Endothelial cell of umbilical vein (primary cell): ENCODE measurements around the gene HAND1. TPM values are rescaled to one million over a fixed set of nuclear protein-coding genes. Genes with fewer than 3 reads are reported as not detected.
A peak's percentile ranks its signal among the peaks of the same experiment; 100 is the strongest.

Experiments
- BruUV-seq: library from RNA; stranded (reverse); fragments of 400-500 nt; replicated peaks from 2 replicates; lab custom pipeline; 2021; lab: Mats Ljungman, UMichigan
- CTCF ChIA-PET: fragments of 300-600, 350-600 bp; sonication (Branson Sonifier 250); formaldehyde crosslinking; loops from one replicate; lab custom pipeline; 2021; ENCODE audit warnings: antibody characterized with exemption, inconsistent platforms; lab: Charles Lee
- POLR2A ChIA-PET: fragments of 300-600, 350-600 bp; sonication (Branson Sonifier 250); formaldehyde crosslinking; loops from one replicate; lab custom pipeline; 2021; ENCODE audit warnings: antibody characterized with exemption, inconsistent platforms; lab: Charles Lee
- DNase-seq: peaks from one replicate; pipeline ENCODE4 v3.0.0-alpha.2; 2011; ENCODE audit warnings: low read depth, low spot score
- FAIRE-seq: peaks from 2 replicates; lab custom pipeline; 2011; peaks lifted over from hg19 to GRCh38; lab: Jason Lieb, UNC
- H2AFZ ChIP-seq: 2 replicates; pipeline ENCODE4 v1.6.0; 2012; ENCODE audit warnings: low read depth, low read length, control low read depth, inconsistent platforms
- H3K27ac ChIP-seq: 2 replicates; pipeline ENCODE4 v1.5.1; 2011; ENCODE audit warnings: low read depth, mild to moderate bottlenecking, control low read depth, low read length, moderate library complexity; ENCODE audit not compliant: insufficient read depth
- H3K27me3 ChIP-seq, 2 experiments: 2 replicates each; pipeline versions ENCODE4 v1.6.0 to v1.6.1; 2011; ENCODE audit warnings: low read length in 2 of 2, mixed read lengths in 1 of 2; ENCODE audit not compliant: control insufficient read depth in 2 of 2, insufficient read depth in 2 of 2
- H3K36me3 ChIP-seq, 2 experiments: 2 replicates in 1 of 2; 3 replicates in 1 of 2; pipeline ENCODE4 v1.5.1; 2011; ENCODE audit warnings: low read length in 2 of 2, mild to moderate bottlenecking in 1 of 2, moderate library complexity in 1 of 2; ENCODE audit not compliant: control insufficient read depth in 2 of 2, insufficient read depth in 2 of 2; ENCODE audit errors: extremely low read depth in 1 of 2
- H3K4me1 ChIP-seq: 3 replicates; pipeline ENCODE4 v1.5.1; 2011; ENCODE audit warnings: mild to moderate bottlenecking, low read length; ENCODE audit not compliant: control insufficient read depth, insufficient read depth; ENCODE audit errors: extremely low read depth
- H3K4me2 ChIP-seq: 2 replicates; pipeline ENCODE4 v1.6.1; 2011; ENCODE audit warnings: low read length, control low read depth, mixed read lengths; ENCODE audit not compliant: insufficient read depth
- H3K4me3 ChIP-seq, 3 experiments: fragments of 200-600 bp in 1 of 3; sonication (generic), shearing (Covaris generic) in 1 of 3; replicated peaks in 1 of 3; 2 replicates each; pipeline ENCODE4 v1.5.1; 2011 to 2016; ENCODE audit warnings: control low read depth in 3 of 3, low read length in 3 of 3, mild to moderate bottlenecking in 2 of 3, inconsistent platforms in 1 of 3, low read depth in 1 of 3, moderate library complexity in 1 of 3; ENCODE audit not compliant: insufficient read depth in 1 of 3
- H3K79me2 ChIP-seq: 2 replicates; pipeline ENCODE4 v1.6.0; 2012; ENCODE audit warnings: low read length, inconsistent platforms; ENCODE audit not compliant: control insufficient read depth, insufficient read depth
- H3K9ac ChIP-seq: replicated peaks from 2 replicates; pipeline ENCODE3; 2011; ENCODE audit warnings: low read length, control low read depth; ENCODE audit not compliant: insufficient read depth; ENCODE audit errors: extremely low read depth
- H3K9me1 ChIP-seq: replicated peaks from 3 replicates; pipeline ENCODE4 v1.6.0; 2011; ENCODE audit warnings: mild to moderate bottlenecking, low read length; ENCODE audit not compliant: control insufficient read depth, insufficient read depth; ENCODE audit errors: extremely low read depth
- H3K9me3 ChIP-seq: replicated peaks from 2 replicates; pipeline ENCODE4 v1.5.1; 2012; ENCODE audit warnings: low read length, inconsistent platforms; ENCODE audit not compliant: control insufficient read depth, insufficient read depth
- H4K20me1 ChIP-seq: replicated peaks from 2 replicates; pipeline ENCODE3; 2011; ENCODE audit warnings: mild to moderate bottlenecking, low read length; ENCODE audit not compliant: control insufficient read depth, insufficient read depth; ENCODE audit errors: extremely low read depth
- EZH2 ChIP-seq: IDR thresholded peaks from 2 replicates; pipeline ENCODE4 v1.6.1; 2012; ENCODE audit warnings: borderline replicate concordance, low read depth, mild to moderate bottlenecking, moderate library complexity, low read length, inconsistent platforms; ENCODE audit not compliant: severe bottlenecking
- POLR2AphosphoS5 ChIP-seq: IDR thresholded peaks from 2 replicates; pipeline ENCODE4 v1.6.1; 2012; ENCODE audit warnings: low read depth, mild to moderate bottlenecking, control low read depth, low read length, moderate library complexity; ENCODE audit not compliant: insufficient read depth
- dilution Hi-C: fragments of 300-500 bp; cut with MboI; formaldehyde crosslinking; loops from one replicate; pipeline ENCODE4 v1.15.0; 2019; ENCODE audit warnings: low sequenced_read_pairs; ENCODE audit not compliant: extremely low pct_ligation_motif_present
- intact Hi-C: fragments of 100-400 bp; cut with micrococcal nuclease; formaldehyde crosslinking; loops from one replicate; pipeline ENCODE4 v1.10.0; 2022
- polyA plus RNA-seq, 4 experiments: library from polyadenylated mRNA; depleted of rRNA in 3 of 4; stranded (reverse) in 3 of 4; unstranded in 1 of 4; fragments of >200 nt; gene quantifications; 2 replicates each; pipeline versions ENCODE4 v1.2.1 to v1.2.3, GENCODE V29; 2011 to 2012; ENCODE audit warnings: missing spikeins in 1 of 4
- total RNA-seq: library from RNA; stranded (reverse); gene quantifications from 2 replicates; pipeline ENCODE4 v1.2.3, GENCODE V29; 2021
- TF ChIP-seq, protein P1 (sequence below), 2 donors: IDR thresholded peaks; 1 replicate in 1 of 2; 2 replicates in 1 of 2; pipeline ENCODE4 v1.5.1; 2011; ENCODE audit warnings: low read length in 2 of 2, mild to moderate bottlenecking in 2 of 2, moderate library complexity in 2 of 2, control low read depth in 1 of 2, inconsistent platforms in 1 of 2, low read depth in 1 of 2; ENCODE audit not compliant: insufficient read depth in 1 of 2; ENCODE audit errors: extremely low read depth in 1 of 2

The HAND1 gene
- total and polyA plus RNA-seq, 2 donors (not counting 3 experiments of a cell fraction or from before 2014, with no cell fraction given): not detected

DNA sequence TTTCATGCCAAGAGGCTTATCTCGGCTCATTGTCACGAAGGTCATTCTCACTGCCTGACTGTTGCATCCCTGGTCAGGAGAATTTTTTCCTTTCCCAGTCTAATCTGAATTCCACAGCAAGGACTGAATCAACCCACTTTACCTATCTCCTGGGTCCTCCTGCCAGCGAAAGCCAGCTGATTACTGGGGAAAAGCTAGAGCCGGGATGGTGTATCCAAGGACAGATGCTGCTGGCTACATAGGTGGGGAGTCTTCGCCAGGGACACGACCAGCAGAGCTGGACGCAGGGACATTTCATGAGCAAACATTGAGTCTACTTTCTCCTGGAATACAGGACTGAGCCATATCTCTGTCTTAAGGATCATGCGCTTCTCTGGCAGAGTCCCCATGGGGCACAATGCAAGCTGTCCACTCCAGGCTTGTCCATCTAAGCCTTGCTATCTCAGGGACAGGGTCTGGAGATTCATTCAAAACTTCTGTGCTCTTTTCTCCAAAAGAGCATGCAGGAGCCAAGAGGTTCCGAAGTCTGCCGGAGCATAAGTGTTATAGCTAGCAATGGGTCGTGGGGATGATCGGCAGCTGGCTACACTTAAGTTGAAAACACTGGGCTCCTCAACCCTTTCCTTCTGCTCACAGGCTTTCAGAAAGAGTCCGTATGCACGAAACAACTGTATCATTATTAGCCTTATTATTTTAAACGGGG is 6.5 kb upstream of the HAND1 start:
- CTCF ChIA-PET: interaction anchor here (1.4 to 2.3 kb wide), 4 partner anchors 17 to 37 kb away, joined by 3 to 12 read pairs (median 10); no protein-coding TSS in a partner anchor
- POLR2A ChIA-PET: no interaction called here
- Histone ChIP-seq H4K20me1 (no peaks in the 10 kb centered on the region), H3K27ac (no peak overlapping the region), H2AFZ (no peak overlapping the region), H3K9me3 (no peaks in the 10 kb centered on the region), H3K4me3 (no peak overlapping the region), H3K27me3 (peaks cover 81 to 89% of the 10 kb centered on the region in 2 experiments), H3K4me1 (no peaks in the 10 kb centered on the region), H3K79me2 (no peaks in the 10 kb centered on the region), H3K9ac (no peak overlapping the region), H3K36me3 (no peaks in the 10 kb centered on the region), H3K4me2 (no peak overlapping the region), H3K9me1 (no peaks in the 10 kb centered on the region)
- intact Hi-C loops: no loop called here
- TF ChIP-seq, protein P1, sequence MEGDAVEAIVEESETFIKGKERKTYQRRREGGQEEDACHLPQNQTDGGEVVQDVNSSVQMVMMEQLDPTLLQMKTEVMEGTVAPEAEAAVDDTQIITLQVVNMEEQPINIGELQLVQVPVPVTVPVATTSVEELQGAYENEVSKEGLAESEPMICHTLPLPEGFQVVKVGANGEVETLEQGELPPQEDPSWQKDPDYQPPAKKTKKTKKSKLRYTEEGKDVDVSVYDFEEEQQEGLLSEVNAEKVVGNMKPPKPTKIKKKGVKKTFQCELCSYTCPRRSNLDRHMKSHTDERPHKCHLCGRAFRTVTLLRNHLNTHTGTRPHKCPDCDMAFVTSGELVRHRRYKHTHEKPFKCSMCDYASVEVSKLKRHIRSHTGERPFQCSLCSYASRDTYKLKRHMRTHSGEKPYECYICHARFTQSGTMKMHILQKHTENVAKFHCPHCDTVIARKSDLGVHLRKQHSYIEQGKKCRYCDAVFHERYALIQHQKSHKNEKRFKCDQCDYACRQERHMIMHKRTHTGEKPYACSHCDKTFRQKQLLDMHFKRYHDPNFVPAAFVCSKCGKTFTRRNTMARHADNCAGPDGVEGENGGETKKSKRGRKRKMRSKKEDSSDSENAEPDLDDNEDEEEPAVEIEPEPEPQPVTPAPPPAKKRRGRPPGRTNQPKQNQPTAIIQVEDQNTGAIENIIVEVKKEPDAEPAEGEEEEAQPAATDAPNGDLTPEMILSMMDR (IDR thresholded peaks at IDR 0.05; ENCODE audit: extremely low read depth in 1 of 2, insufficient read depth in 1 of 2, low read depth in 1 of 2, low read length in 2 of 2): no peak
- TF ChIP-seq POLR2AphosphoS5 (no peak), EZH2 (peak; percentile 66)
- BruUV-seq: no TSS peak
- FAIRE-seq (no peak), DNase-seq (no peak)
- dilution Hi-C loops: no loop called here
